Stimulated activated CD4-positive, alpha-beta T cell treated with anti-CD3 and anti-CD28 coated beads, TNF-alpha, amount 100 ng/mL, for 24 hours (primary cell): ENCODE results near the gene ZNF777.

ENCODE experiments used
- DNase-seq, 3 experiments: peaks; one replicate each; pipeline ENCODE4 v3.0.0-alpha.2; 2020; ENCODE audit warnings: low read depth in 3 of 3

The ZNF777 gene

DNA sequence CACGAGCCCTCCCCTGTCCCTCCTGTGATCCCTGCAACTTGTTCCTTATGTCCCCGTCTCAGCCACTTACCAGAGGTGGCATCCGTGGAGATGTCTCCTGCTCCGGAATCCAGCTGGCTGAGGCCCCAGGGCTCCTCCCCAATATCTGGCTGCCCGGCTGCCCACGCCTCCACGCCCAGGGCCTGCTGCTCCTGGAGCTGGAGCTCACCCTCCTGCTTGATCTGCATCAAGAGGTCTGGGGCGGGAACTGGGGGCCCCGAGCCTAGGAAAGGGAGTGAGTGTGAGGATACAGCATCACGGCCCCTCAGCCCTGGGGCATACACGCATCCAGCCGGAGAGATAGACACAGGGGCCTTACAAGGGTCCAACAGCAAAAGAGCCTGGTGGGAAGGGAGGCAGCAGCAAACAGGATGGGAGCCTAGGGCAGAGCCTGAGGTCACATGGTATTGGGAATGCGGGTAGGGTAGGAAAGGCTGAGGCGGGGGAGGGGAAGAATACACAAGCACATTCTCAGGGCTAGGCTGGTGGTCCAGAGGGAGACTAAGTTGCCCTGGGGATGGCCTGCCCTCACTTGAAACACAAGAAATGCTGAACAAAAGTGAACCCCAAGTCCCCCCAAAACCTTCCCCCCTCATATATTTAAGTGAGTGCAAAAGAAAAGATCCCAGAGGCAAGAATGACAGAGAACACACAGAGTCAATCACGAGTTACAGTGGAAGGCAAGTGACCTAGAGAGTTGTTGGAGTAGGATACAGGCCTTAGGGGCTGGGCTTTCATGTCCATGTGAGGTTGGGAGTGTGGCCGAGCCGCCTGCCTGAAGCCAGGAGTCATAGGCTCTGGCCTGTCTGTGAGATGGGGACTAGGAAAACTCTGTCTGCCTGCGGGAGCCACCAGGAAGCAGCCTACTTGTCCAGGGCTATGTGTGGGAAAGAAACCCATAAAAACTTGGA lies 16.9 kb upstream of the ZNF777 start:
- DNase-seq = no peak

- no peak for DNase-seq
Observed at GRCh38 chr7:149476791-149477190, 15.9 kb upstream of the ZNF777 start.

DNA sequence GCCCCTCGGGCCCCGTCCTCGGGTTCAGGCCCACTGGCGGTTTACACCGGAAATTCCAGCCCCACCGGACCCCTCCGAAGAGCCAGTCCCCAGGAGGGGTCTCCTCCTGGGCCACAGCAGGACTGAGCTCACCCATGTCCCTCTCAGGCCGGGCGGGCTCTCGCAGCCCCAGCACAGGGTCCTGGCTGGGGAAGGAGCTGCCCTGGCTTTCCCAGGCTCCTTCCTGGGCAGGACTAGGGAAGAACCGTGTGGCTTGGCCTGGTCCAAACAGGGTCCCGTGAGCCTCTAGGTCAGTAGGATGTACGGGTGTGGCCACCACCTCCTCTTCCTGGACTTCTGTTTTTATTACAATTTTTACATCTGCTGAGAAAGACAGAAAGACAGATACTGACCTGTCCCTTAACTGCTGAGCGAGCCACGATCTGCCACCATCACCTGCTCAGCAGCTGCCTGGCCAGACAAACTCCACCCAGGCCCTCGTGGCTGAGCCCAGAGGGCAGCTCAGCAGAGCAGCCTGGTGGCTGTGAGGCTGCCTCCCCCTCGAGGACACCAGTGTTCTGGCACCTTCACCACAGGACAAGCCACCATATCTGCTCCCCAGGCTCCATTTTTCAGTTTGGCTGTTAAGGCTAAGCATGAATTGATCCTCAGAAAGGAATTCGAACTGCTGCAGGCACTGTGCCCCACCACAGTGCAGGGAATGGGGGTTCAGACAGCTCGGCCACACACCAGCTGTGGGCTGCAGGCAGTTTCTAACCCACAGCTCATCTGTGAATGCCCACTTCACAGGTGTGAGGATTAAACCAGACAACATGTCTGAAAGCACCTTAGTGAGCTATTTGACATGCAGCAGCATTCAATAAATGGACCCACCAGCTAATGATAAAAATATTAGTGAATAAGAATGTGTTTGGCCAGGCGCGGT lies 14.5 kb upstream of the ZNF777 start:
- DNase-seq = no peak

DNA sequence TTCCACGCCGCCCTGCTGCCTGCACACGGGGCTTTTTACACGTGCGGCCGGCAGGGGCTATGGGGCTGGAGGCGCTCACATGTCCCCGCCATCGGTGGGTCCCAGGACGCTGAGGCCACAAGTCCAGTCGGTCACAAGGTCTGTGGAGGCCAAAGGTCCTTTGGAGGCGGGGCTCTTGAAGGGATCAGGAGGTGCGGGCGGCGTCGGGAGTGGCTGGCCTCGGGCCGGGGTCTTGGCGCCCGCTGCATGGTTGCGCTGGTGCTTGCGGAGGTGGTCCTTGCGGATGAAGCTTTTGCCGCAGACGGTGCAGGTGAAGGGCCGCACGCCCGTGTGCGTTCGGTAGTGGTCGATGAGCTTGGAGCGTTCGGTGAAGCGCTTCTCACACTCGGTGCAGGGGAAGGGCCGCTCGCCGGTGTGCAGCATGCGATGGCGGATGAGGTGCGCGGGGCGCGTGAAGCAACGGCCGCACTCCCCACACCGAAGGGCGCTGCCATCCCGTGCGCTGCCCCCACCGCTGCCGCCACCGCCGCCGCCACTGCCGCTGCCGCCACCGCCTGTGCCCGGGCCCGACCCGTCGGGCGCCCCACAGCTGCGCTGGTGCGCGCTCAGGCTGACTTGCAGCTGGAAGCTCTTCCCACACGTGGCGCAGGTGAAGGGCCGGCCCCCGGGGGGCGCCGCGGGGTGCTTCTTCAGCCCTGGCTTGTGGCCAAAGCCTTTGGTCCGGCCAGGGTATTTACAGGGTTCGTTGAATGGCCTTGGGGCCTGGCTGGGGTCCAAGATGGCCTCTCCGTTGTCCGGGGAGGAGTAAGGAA lies 13.7 kb upstream of the ZNF777 start:
- DNase-seq = no peak

- DNase-seq = no peak
Observed at GRCh38 chr7:149473251-149473650, 12.4 kb upstream of the ZNF777 start.

- DNase-seq = no peak
Observed at GRCh38 chr7:149471289-149471953, 10.6 kb upstream of the ZNF777 start.

DNA sequence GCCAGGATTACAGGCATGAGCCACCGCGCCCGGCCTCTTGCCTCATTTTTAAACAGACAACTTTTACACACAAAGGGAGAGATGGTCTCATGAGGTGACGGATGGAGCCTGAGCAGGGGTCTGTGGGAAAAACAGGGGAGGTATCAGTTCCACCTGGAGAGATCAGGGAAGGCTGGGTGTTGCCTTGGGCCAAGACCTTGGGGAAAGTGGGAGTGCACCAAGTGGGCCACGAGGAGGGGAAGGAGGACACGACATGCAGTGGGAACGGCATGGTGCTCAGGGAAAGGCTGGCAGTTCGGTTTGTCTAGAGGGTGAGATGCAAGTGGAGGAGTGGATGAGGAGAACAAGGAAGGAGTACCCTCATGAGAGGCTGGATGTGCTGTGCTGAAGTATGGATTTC lies 8.9 kb upstream of the ZNF777 start:
- no peak for DNase-seq

DNA sequence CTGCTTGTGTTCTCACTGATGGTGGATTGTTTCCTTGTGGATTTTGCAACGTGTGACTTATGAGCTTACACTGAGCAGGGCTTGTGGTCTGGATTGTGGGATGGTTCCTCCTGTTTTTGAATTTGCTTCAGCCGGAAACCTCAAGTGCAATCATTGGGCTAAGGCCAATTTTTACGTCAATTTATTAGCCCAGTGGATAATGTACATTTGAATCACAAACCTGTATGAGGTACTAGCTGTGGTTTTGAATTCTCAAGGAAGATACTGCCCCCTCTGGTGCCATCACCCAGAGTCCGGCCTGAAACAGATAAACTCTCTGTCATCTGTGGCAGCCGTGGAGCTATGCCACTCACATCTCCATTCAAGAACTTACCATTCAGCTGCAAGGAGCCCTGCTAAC lies 7.3 kb upstream of the ZNF777 start:
- DNase-seq = no peak

DNA sequence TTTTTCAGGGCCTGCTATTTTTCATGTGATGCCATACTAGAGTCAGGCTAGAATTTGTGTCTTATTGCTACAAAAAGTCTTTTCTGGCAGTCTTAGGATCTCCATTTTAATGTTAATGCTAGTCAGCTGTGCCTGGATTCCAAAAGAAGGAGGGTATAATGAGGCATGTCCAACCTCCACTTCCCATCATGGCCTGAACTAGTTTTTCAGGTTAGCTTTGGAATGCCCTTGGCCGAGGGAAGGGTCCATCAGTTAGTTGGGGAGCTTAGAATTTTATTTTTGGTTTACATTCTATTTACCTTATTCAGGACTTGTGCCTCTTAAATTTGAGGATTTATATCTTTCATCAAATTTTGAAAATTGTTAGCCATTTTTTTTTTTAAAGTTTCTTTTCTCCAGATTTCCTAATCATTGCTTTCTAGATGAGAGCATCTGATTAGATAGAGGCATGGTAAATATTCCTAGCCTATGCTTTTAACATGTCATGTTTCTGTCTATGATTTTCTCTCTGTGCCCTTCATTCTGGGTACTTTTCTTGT lies 6.5 kb upstream of the ZNF777 start:
- DNase-seq = no peak

DNA sequence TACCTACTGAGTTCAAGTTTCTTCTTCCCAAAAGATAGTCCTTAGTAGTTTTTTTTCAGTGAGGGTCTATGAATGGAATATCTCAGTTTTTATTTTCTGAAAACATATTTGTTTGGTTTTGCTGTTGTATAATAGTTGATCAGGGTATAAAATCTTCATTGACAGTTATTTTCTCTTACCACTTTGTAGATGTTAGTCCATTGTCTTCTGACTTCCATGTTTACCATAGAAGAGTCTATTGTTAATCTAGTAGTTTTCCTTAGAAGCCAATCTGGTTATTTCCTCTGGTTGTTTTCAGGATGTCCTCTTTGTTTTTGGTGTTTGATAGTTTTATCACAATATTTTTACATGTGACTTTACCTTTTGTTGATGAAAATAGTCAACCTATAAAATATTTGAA lies 5.5 kb upstream of the ZNF777 start:
- no peak for DNase-seq

DNA sequence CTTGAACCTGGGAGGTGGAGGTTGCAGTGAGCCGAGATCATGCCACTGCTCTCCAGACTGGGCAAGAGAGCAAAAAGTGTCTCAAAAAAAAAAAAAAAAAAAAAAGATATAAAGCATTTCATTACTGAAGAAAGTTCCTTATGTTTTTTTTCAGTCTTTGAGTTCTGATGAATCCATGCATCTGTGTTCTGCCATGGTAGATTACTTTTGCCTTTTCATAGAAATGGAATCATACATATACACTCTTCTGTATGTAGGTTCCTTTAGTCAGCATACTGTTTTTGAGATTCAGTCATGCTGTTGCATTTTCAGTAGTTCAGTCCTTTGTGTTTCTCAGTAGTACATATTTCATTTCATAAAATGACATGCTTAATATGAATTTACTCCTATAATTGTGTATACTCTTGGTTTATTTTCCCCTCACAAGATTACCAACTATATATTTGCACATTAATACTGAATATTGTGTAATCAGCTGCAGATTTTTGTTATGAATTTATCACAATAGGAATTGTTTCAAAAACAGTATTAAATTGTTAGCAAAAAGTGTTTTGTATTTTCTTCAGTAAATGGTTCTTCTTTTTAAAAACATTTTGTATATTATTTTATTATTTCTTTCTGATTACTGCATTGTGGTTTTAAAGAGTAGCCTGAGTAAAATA lies 2.8 kb upstream of the ZNF777 start:
- DNase-seq = no peak

GRCh38 chr7:149462101-149462520 lies 1.2 kb upstream of the ZNF777 start:
- no peak for DNase-seq

GRCh38 chr7:149459540-149460452 lies 1.1 kb downstream of the ZNF777 start:
- peak in 1 of 3 experiments; percentile 33 for DNase-seq

- DNase-seq = no peak
Observed at GRCh38 chr7:149459201-149459539, 1.7 kb downstream of the ZNF777 start.

GRCh38 chr7:149458235-149458634 lies 2.6 kb downstream of the ZNF777 start:
- no peak for DNase-seq

DNA sequence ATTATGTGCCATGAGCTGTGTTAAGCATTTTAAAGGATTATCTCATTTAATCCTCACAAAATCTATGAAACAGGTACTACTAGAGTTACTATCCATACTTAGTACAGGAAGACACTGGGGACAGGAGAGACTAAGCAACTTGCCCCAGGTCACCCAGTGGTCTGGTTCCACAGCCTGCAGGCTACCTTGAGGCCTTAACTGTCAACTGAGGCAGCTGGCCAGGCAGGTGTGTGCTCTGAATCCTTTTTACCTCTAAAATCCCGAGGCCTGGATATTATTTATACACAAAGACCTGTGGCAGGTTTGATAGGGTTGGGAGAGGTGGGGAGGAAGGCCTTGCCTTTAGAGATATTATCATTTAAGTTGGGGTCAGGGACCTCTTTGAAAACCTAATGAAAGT lies 3.1 kb downstream of the ZNF777 start:
- no peak for DNase-seq

GRCh38 chr7:149456506-149457421 lies 4.1 kb downstream of the ZNF777 start:
- DNase-seq = no peak
